Measurements from ENCODE around the gene IFNGR2.

GRCh38 chr21:33433001-33433400 lies 29.8 kb downstream of the IFNGR2 start:
- TF ChIP-seq, protein P1, sequence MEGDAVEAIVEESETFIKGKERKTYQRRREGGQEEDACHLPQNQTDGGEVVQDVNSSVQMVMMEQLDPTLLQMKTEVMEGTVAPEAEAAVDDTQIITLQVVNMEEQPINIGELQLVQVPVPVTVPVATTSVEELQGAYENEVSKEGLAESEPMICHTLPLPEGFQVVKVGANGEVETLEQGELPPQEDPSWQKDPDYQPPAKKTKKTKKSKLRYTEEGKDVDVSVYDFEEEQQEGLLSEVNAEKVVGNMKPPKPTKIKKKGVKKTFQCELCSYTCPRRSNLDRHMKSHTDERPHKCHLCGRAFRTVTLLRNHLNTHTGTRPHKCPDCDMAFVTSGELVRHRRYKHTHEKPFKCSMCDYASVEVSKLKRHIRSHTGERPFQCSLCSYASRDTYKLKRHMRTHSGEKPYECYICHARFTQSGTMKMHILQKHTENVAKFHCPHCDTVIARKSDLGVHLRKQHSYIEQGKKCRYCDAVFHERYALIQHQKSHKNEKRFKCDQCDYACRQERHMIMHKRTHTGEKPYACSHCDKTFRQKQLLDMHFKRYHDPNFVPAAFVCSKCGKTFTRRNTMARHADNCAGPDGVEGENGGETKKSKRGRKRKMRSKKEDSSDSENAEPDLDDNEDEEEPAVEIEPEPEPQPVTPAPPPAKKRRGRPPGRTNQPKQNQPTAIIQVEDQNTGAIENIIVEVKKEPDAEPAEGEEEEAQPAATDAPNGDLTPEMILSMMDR (IDR thresholded peaks at IDR 0.05), result no peak
- TF ChIP-seq POLR2AphosphoS5 (IDR thresholded peaks at IDR 0.05; ENCODE audit: low read depth, low read length) (no peak), SIN3A (IDR thresholded peaks at IDR 0.05; ENCODE audit: borderline replicate concordance, insufficient read depth, low read depth, low read length) (no peak), TCF7L2 (IDR thresholded peaks at IDR 0.05; ENCODE audit: low read depth, low read length) (no peak), REST (IDR thresholded peaks at IDR 0.05; ENCODE audit: insufficient read depth in 1 of 2, low read depth in 2 of 2, low read length in 1 of 2) (no peak)
